MM.1S (cell line): ENCODE results near the gene KRTAP15-1.
A peak's percentile ranks its signal among the peaks of the same experiment; 100 is the strongest.

Experiments used
- DNase-seq: peaks from one replicate; pipeline ENCODE4 v3.0.0-alpha.2; 2015
- H2AFZ ChIP-seq: fragments of 300-600 bp; sonication (generic); 2 replicates; pipeline ENCODE4 v1.6.0; 2016; ENCODE audit warnings: antibody characterized with exemption, low read length
- H3F3A ChIP-seq: fragments of 300-600 bp; sonication (generic); 2 replicates; pipeline ENCODE4 v1.6.1; 2016; ENCODE audit warnings: mild to moderate bottlenecking, antibody characterized with exemption, low read length, moderate library complexity, mixed read lengths; ENCODE audit not compliant: insufficient read depth
- H3K27ac ChIP-seq: fragments of 300-600 bp; sonication (generic); 2 replicates; pipeline ENCODE4 v1.5.1; 2016; ENCODE audit warnings: mild to moderate bottlenecking, low read length
- H3K27me3 ChIP-seq: fragments of 300-600 bp; sonication (generic); replicated peaks from 2 replicates; pipeline ENCODE4 v1.6.0; 2016; ENCODE audit warnings: low read length; ENCODE audit not compliant: insufficient read depth
- H3K36me3 ChIP-seq: fragments of 300-600 bp; sonication (generic); replicated peaks from 2 replicates; pipeline ENCODE4 v1.6.1; 2016; ENCODE audit warnings: mild to moderate bottlenecking, low read length, mixed read lengths; ENCODE audit not compliant: insufficient read depth
- H3K4me1 ChIP-seq: fragments of 300-600 bp; sonication (generic); 2 replicates; pipeline ENCODE4 v1.6.1; 2016; ENCODE audit warnings: low read length, mixed read lengths
- H3K4me2 ChIP-seq: fragments of 300-600 bp; sonication (generic); 2 replicates; pipeline ENCODE4 v1.6.0; 2016; ENCODE audit warnings: low read depth, low read length
- H3K4me3 ChIP-seq: fragments of 300-600 bp; sonication (generic); 2 replicates; pipeline ENCODE4 v1.5.1; 2016; ENCODE audit warnings: low read length, mixed read lengths
- H3K79me2 ChIP-seq: fragments of 300-600 bp; sonication (generic); 2 replicates; pipeline ENCODE4 v1.6.1; 2016; ENCODE audit warnings: mixed run types, low read length, mixed read lengths
- H3K9ac ChIP-seq: fragments of 300-600 bp; sonication (generic); 2 replicates; pipeline ENCODE4 v1.6.1; 2016; ENCODE audit warnings: low read length, mixed read lengths
- H3K9me2 ChIP-seq: fragments of 300-600 bp; sonication (generic); replicated peaks from 2 replicates; pipeline ENCODE4 v1.6.1; 2016; ENCODE audit warnings: mild to moderate bottlenecking, low read length, mixed read lengths; ENCODE audit not compliant: insufficient read depth
- H3K9me3 ChIP-seq: fragments of 300-600 bp; sonication (generic); replicated peaks from 2 replicates; pipeline ENCODE4 v1.6.1; 2016; ENCODE audit warnings: mild to moderate bottlenecking, low read length, mixed read lengths; ENCODE audit not compliant: insufficient read depth
- H4K20me1 ChIP-seq: fragments of 300-600 bp; sonication (generic); 2 replicates; pipeline ENCODE4 v1.6.1; 2016; ENCODE audit warnings: mild to moderate bottlenecking, low read length, moderate library complexity, mixed read lengths; ENCODE audit not compliant: insufficient read depth
- EZH2 ChIP-seq: fragments of 300-600 bp; sonication (generic); optimal IDR thresholded peaks from 2 replicates; pipeline ENCODE3; 2017; ENCODE audit warnings: low read depth, mild to moderate bottlenecking, antibody characterized with exemption, low read length, mixed read lengths
- EZH2phosphoT487 ChIP-seq: fragments of 300-600 bp; sonication (generic); IDR thresholded peaks from 2 replicates; pipeline ENCODE4 v1.6.1; 2018; ENCODE audit warnings: antibody characterized with exemption, low read length
- TF ChIP-seq, protein P1 (sequence below): fragments of 300-600 bp; sonication (generic); IDR thresholded peaks from 2 replicates; pipeline ENCODE4 v1.5.1; 2016; ENCODE audit warnings: antibody characterized with exemption, low read length, mixed read lengths

KRTAP15-1 gene

DNA sequence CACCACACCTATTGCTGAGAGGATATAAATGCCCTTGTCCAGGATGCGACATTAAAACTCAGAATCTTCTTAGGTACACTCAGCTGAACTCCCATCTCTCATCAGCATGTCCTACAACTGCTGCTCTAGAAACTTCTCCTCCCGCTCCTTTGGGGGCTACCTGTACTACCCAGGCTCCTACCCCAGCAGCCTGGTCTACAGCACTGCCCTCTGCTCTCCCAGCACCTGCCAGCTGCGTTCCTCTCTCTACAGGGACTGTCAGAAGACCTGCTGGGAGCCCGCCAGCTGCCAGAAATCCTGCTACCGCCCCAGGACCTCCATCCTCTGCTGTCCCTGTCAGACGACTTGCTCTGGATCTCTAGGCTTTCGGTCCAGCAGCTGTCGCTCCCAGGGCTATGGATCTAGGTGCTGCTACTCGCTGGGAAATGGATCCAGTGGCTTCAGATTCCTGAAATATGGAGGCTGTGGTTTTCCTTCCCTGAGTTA lies 9.9 kb upstream of the KRTAP15-1 start, which contains the start of gene KRTAP13-4:
TSS of gene KRTAP13-4 (plus strand) at position 51 of the 486 bp plus-strand sequence. CDS start at position 107, 56 bp downstream.
- Histone ChIP-seq H4K20me1 (no peaks in the 10 kb centered on the region), H3K27ac (no peak within 1 kb of the TSS), H2AFZ (no peak within 1 kb of the TSS), H3K9me2 (no peaks in the 10 kb centered on the region), H3K4me2 (no peak within 1 kb of the TSS), H3K36me3 (no peaks in the 10 kb centered on the region), H3K79me2 (no peaks in the 10 kb centered on the region), H3K4me1 (no peaks in the 10 kb centered on the region), H3F3A (no peaks in the 10 kb centered on the region), H3K9ac (no peak within 1 kb of the TSS), H3K27me3 (no peaks in the 10 kb centered on the region), H3K4me3 (no peak within 1 kb of the TSS), H3K9me3 (no peaks in the 10 kb centered on the region)
- no peak for DNase-seq
- TF ChIP-seq, protein P1, sequence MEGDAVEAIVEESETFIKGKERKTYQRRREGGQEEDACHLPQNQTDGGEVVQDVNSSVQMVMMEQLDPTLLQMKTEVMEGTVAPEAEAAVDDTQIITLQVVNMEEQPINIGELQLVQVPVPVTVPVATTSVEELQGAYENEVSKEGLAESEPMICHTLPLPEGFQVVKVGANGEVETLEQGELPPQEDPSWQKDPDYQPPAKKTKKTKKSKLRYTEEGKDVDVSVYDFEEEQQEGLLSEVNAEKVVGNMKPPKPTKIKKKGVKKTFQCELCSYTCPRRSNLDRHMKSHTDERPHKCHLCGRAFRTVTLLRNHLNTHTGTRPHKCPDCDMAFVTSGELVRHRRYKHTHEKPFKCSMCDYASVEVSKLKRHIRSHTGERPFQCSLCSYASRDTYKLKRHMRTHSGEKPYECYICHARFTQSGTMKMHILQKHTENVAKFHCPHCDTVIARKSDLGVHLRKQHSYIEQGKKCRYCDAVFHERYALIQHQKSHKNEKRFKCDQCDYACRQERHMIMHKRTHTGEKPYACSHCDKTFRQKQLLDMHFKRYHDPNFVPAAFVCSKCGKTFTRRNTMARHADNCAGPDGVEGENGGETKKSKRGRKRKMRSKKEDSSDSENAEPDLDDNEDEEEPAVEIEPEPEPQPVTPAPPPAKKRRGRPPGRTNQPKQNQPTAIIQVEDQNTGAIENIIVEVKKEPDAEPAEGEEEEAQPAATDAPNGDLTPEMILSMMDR: no peak
- TF ChIP-seq EZH2 (no peak), EZH2phosphoT487 (no peak)

DNA sequence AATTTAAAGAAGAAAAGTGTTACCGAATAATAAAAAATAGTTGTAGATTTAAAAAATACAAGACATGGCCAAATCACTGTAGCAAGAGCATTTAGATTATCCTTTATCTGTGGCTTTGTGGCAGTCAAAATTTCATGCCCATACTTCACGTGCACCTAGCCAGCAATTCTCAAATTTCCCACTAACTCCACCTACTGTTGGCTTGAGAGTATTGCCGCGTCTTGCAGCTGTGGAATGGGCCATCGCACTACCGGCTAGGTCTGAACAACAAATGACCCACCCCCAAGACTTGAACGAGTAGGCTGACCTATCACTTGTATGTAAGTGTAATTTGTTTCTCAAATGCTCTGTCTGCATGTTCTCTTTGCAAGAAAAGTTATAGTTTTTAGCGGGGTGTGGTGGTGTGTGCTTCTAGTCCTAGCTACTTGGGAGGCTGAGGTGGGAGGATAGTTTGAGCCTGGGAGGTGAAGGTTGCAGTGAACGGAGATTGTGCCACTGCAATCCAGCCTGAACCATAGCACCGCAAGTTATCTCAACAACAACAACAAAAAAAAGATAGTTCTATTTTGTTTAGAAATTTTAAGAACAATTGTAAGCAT lies 5.9 kb upstream of the KRTAP15-1 start:
- H3K4me1 ChIP-seq: no peaks in the 10 kb centered on the region
- H3K27me3 ChIP-seq: no peaks in the 10 kb centered on the region
- H3K9me2 ChIP-seq: no peaks in the 10 kb centered on the region
- peak; percentile 61 for DNase-seq
- no peak overlapping the region for H3K4me3 ChIP-seq
- H2AFZ ChIP-seq: no peak overlapping the region
- H3K27ac ChIP-seq: no peak overlapping the region
- no peak overlapping the region for H3K4me2 ChIP-seq
- H3K36me3 ChIP-seq: no peaks in the 10 kb centered on the region
- no peaks in the 10 kb centered on the region for H3F3A ChIP-seq
- no peak overlapping the region for H3K9ac ChIP-seq
- H4K20me1 ChIP-seq: no peaks in the 10 kb centered on the region
- no peak for TF ChIP-seq EZH2
- TF ChIP-seq, protein P1: peak; percentile 71
- no peak for TF ChIP-seq EZH2phosphoT487
- H3K79me2 ChIP-seq: no peaks in the 10 kb centered on the region
- no peaks in the 10 kb centered on the region for H3K9me3 ChIP-seq

DNA sequence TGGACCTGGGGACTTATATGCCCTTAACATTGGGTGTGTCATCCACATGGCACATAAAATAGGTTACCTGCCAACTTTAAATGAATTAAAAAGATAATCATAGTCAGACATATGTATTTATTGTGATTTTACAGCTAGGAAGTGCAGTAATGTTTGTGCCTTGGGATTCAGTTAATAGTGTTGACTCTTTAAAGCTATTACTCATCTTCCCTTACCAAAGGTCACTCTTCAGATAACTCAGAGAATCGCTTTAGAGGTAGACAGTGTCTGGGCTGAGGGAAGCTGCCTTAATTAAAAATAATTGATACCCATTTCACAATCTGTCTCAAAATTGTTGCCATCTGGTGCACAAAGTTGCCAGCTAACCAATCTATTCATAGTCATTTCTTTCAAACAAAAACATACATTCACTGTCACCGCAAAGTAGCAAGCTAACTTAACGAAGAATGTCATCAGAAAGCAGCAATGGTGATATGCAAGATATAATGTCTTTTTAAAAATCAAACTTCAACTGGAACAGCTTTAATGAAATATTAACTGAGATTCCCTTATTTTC lies 3.0 kb upstream of the KRTAP15-1 start:
- H3K9me3 ChIP-seq: no peaks in the 10 kb centered on the region
- H3K4me3 ChIP-seq: no peak overlapping the region
- H3K9ac ChIP-seq: no peak overlapping the region
- no peaks in the 10 kb centered on the region for H3K36me3 ChIP-seq
- no peaks in the 10 kb centered on the region for H3F3A ChIP-seq
- no peaks in the 10 kb centered on the region for H3K4me1 ChIP-seq
- no peak for DNase-seq
- H3K79me2 ChIP-seq: no peaks in the 10 kb centered on the region
- H3K27me3 ChIP-seq: no peaks in the 10 kb centered on the region
- no peaks in the 10 kb centered on the region for H3K9me2 ChIP-seq
- TF ChIP-seq, protein P1: no peak
- TF ChIP-seq EZH2phosphoT487: no peak
- TF ChIP-seq EZH2: no peak
- no peak overlapping the region for H3K27ac ChIP-seq
- no peak overlapping the region for H2AFZ ChIP-seq
- H3K4me2 ChIP-seq: no peak overlapping the region
- no peaks in the 10 kb centered on the region for H4K20me1 ChIP-seq
